GM21717 (cell line): ENCODE measurements around the gene CASP10.
A peak's percentile ranks its signal among the peaks of the same experiment; 100 is the strongest.
"Not testable (repeated sequence)": the region's sequence is repeated elsewhere in the genome, so short reads cannot be mapped to it uniquely, and the experiment has no call there.

Source experiments
- ATAC-seq: cut with Tn5 transposase; IDR thresholded peaks from one replicate; pipeline ENCODE4 v1.9.1; 2021; ENCODE audit warnings: mild to moderate bottlenecking, moderate library complexity; ENCODE audit not compliant: unreplicated experiment

Gene CASP10

GRCh38 chr2:201231781-201232466, 49.0 kb downstream of the CASP10 start:
- peak; percentile 51 for ATAC-seq

- no peak for ATAC-seq
Measured at GRCh38 chr2:201232467-201232815, 49.5 kb downstream of the CASP10 start.

GRCh38 chr2:201233192-201233811, 50.4 kb downstream of the CASP10 start:
- peak; percentile 94 for ATAC-seq

GRCh38 chr2:201233812-201234662, 51.1 kb downstream of the CASP10 start:
- peak; percentile 22 for ATAC-seq

- ATAC-seq: no peak
Measured at GRCh38 chr2:201234663-201235135, 51.8 kb downstream of the CASP10 start.

GRCh38 chr2:201235860-201236811, 53.2 kb downstream of the CASP10 start:
- ATAC-seq: no peak

- ATAC-seq: no peak
Measured at GRCh38 chr2:201237486-201238123, 54.7 kb downstream of the CASP10 start.

GRCh38 chr2:201239167-201239935, 56.4 kb downstream of the CASP10 start:
- ATAC-seq: not testable (repeated sequence)

- no peak for ATAC-seq
Measured at GRCh38 chr2:201242571-201243277, 59.8 kb downstream of the CASP10 start.

- no peak for ATAC-seq
Measured at GRCh38 chr2:201244829-201245228, 61.9 kb downstream of the CASP10 start.

GRCh38 chr2:201246280-201246679, 63.3 kb downstream of the CASP10 start:
- no peak for ATAC-seq

GRCh38 chr2:201248288-201248844, 65.4 kb downstream of the CASP10 start:
- no peak for ATAC-seq

GRCh38 chr2:201249889-201250288, 66.9 kb downstream of the CASP10 start:
- ATAC-seq: no peak

GRCh38 chr2:201250741-201251140, 67.8 kb downstream of the CASP10 start:
- ATAC-seq: no peak

GRCh38 chr2:201254081-201254730, 71.3 kb downstream of the CASP10 start:
- no peak for ATAC-seq

- ATAC-seq: no peak
Measured at GRCh38 chr2:201255408-201256033, 72.6 kb downstream of the CASP10 start.

GRCh38 chr2:201256082-201256481, 73.1 kb downstream of the CASP10 start:
- ATAC-seq: no peak
